Measurements from ENCODE around the gene BAIAP3. TPM values are rescaled to one million over a fixed set of nuclear protein-coding genes. Genes with fewer than 3 reads are reported as not detected.
A peak's percentile ranks its signal among the peaks of the same experiment; 100 is the strongest.

Gene BAIAP3
- total and polyA plus RNA-seq, 2 of the 4 experiments (the other 2 are of a cell fraction): 0.36 to 0.65 TPM

DNA sequence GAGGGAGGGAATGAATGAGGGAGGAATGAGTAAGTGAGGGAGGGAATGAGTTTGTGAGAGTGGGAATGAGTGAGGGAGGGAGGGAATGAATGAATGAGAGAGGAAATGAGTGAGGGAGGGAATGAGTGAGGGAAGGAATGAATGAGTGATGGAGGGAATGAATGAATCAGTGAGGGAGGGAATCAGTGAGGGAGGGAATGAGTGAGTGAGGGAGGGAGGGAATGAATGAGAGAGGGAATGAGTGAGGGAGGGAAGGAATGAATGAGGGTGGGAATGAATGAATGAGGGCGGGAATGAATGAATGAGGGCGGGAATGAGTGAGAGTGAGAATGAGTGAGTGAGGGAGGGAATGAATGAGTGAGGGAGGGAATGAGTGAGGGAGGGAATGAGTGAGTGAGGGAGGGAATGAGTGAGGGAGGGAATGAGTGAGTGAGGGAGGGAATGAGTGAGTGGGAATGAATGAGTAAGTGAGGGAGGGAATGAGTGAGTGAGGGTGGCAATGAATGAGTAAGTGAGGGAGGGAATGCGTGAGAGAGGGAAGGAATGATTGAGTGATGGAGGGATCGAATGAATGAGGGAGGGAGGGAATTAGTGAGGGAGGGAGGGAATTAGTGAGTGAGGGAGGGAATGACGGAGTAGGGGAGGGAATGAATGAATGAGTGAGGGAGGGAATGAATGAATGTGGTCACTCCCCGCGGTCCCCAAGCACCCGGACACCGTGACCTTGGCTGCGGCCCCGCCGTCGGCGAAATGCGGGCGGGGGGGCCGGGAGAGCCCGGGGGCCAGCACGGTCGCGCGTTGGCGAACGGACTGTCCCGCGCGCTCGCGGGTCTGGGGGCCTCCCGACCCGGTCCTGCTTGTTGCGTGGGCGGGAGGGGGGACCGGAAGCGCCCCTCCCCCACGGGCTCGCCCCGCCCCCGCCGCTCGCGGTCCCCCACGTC, 25.1 kb upstream of the BAIAP3 start:
- peak overlapping the region; percentile 75; the same call in 2 of the 3 replicates for H2BK15ac ChIP-seq (ENCODE audit: low read depth, low read length)
- CTCF ChIA-PET: interaction anchor here (0.6 kb wide), 1 partner anchor 56 kb away, joined by 3 read pairs; no protein-coding TSS in a partner anchor
- peak overlapping the region; percentile 68; the same call in 1 of the 2 replicates for H2BK120ac ChIP-seq (ENCODE audit: low read depth, low read length)
- H3K36me3 ChIP-seq (ENCODE audit: control insufficient read depth, insufficient read depth, low read length): peaks cover 11% of the 10 kb centered on the region; the same call in 1 of the 2 replicates
- H2BK5ac ChIP-seq (ENCODE audit: low read depth, low read length, poor library complexity, severe bottlenecking): peak overlapping the region; percentile 10
- dilution Hi-C loops (cut with HindIII; ENCODE audit: low sequenced_read_pairs, unreplicated experiment) (no loop called here), intact Hi-C loops (cut with micrococcal nuclease) (no loop called here), in situ Hi-C loops (cut with MboI; ENCODE audit: low sequenced_read_pairs) (no loop called here)
- H3K23ac ChIP-seq (ENCODE audit: low read depth, low read length): peak overlapping the region; percentile 89
- H3K4ac ChIP-seq (ENCODE audit: low read depth, low read length): peak overlapping the region; percentile 92
- H3K18ac ChIP-seq (ENCODE audit: low read depth, low read length): peak overlapping the region; percentile 45; the same call in 1 of the 2 replicates
- BruUV-seq (replicated peaks): no TSS peak
- peak overlapping the region; percentile 27 for H3K27ac ChIP-seq (ENCODE audit: insufficient read depth, low read length)
- peaks cover 7% of the 10 kb centered on the region for H3K9me1 ChIP-seq (ENCODE audit: insufficient read depth, low read length)
- H2AFZ ChIP-seq (replicated peaks; ENCODE audit: low read length, poor library complexity): peak overlapping the region; percentile 92
- peak overlapping the region; percentile 75 to 97 for H4K8ac ChIP-seq (ENCODE audit: low read depth in 2 of 2, low read length in 2 of 2)
- H3K4me2 ChIP-seq (ENCODE audit: low read depth, low read length): peak overlapping the region; percentile 94
- POLR2A ChIA-PET (ENCODE audit: unreplicated experiment): no interaction called here
- peak overlapping the region; percentile 94 for H2AK9ac ChIP-seq (replicated peaks; ENCODE audit: low read depth, low read length, poor library complexity)
- H2BK20ac ChIP-seq (ENCODE audit: low read depth, low read length): peak overlapping the region; percentile 25; the same call in 1 of the 2 replicates
- H4K5ac ChIP-seq (ENCODE audit: low read depth, low read length): peak overlapping the region; percentile 91
- H3K56ac ChIP-seq (ENCODE audit: extremely low read depth, insufficient read depth, low read length): no peak overlapping the region
- H3K27me3 ChIP-seq (ENCODE audit: control insufficient read depth, insufficient read depth, low read length): no peaks in the 10 kb centered on the region
- peaks cover 15% of the 10 kb centered on the region for H3K4me1 ChIP-seq (ENCODE audit: control insufficient read depth, insufficient read depth, low read length)
- no peaks in the 10 kb centered on the region for H3K9me3 ChIP-seq (ENCODE audit: control insufficient read depth, insufficient read depth, low read length)
- peak overlapping the region; percentile 60 for H3K9ac ChIP-seq (ENCODE audit: low read depth, low read length)
- H3K79me1 ChIP-seq (ENCODE audit: low read depth in 1 of 2, low read length in 2 of 2): peaks cover 3 to 16% of the 10 kb centered on the region in 2 experiments; a peak in 3 of 4 replicates
- H3K4me3 ChIP-seq (ENCODE audit: insufficient read depth, low read depth, low read length): peak overlapping the region; percentile 36
- ATAC-seq (ENCODE audit: low read depth) (peak; percentile 6; the same call in 1 of the 2 replicates), DNase-seq (peak; percentile 16)
- peak overlapping the region; percentile 71; the same call in 1 of the 2 replicates for H2AK5ac ChIP-seq (ENCODE audit: low read depth, low read length)
- WGBS, 2 experiments (ENCODE audit: extremely low coverage in 2 of 2, insufficient read length in 1 of 2): 20 to 96% methylated on average over 5 to 8 of the region's 43 CpGs
- H3K14ac ChIP-seq (replicated peaks; ENCODE audit: low read depth, low read length): peak overlapping the region; percentile 44
- peaks cover 34% of the 10 kb centered on the region for H4K20me1 ChIP-seq (ENCODE audit: insufficient read depth, low read length)
- H4K91ac ChIP-seq (ENCODE audit: insufficient read depth, low read depth, low read length): peak overlapping the region; percentile 50
- TF ChIP-seq RCOR1 (IDR thresholded peaks at IDR 0.05; ENCODE audit: insufficient replicate concordance, low read length) (no peak), SMC3 (IDR thresholded peaks at IDR 0.05; ENCODE audit: low read depth, low read length) (no peak), MAFK (IDR thresholded peaks at IDR 0.05; ENCODE audit: low read depth, low read length) (no peak), NFE2L2 (IDR thresholded peaks at IDR 0.05; ENCODE audit: low read depth, low read length) (no peak), FOS (IDR thresholded peaks at IDR 0.05; ENCODE audit: low read depth, low read length) (no peak), CEBPB (IDR thresholded peaks at IDR 0.05; ENCODE audit: low read depth, low read length) (no peak), RFX5 (IDR thresholded peaks at IDR 0.05; ENCODE audit: low read depth, low read length) (no peak), MXI1 (IDR thresholded peaks at IDR 0.05; ENCODE audit: borderline replicate concordance, low read depth, low read length) (no peak), BHLHE40 (IDR thresholded peaks at IDR 0.05; ENCODE audit: low read depth, low read length) (no peak)
- TF ChIP-seq, protein P1, sequence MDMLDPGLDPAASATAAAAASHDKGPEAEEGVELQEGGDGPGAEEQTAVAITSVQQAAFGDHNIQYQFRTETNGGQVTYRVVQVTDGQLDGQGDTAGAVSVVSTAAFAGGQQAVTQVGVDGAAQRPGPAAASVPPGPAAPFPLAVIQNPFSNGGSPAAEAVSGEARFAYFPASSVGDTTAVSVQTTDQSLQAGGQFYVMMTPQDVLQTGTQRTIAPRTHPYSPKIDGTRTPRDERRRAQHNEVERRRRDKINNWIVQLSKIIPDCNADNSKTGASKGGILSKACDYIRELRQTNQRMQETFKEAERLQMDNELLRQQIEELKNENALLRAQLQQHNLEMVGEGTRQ (IDR thresholded peaks at IDR 0.05; ENCODE audit: low read depth, low read length): no peak
- TF ChIP-seq, protein P2, sequence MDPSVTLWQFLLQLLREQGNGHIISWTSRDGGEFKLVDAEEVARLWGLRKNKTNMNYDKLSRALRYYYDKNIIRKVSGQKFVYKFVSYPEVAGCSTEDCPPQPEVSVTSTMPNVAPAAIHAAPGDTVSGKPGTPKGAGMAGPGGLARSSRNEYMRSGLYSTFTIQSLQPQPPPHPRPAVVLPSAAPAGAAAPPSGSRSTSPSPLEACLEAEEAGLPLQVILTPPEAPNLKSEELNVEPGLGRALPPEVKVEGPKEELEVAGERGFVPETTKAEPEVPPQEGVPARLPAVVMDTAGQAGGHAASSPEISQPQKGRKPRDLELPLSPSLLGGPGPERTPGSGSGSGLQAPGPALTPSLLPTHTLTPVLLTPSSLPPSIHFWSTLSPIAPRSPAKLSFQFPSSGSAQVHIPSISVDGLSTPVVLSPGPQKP (IDR thresholded peaks at IDR 0.05; ENCODE audit: borderline replicate concordance, low read depth, low read length): no peak
- TF ChIP-seq, protein P3, sequence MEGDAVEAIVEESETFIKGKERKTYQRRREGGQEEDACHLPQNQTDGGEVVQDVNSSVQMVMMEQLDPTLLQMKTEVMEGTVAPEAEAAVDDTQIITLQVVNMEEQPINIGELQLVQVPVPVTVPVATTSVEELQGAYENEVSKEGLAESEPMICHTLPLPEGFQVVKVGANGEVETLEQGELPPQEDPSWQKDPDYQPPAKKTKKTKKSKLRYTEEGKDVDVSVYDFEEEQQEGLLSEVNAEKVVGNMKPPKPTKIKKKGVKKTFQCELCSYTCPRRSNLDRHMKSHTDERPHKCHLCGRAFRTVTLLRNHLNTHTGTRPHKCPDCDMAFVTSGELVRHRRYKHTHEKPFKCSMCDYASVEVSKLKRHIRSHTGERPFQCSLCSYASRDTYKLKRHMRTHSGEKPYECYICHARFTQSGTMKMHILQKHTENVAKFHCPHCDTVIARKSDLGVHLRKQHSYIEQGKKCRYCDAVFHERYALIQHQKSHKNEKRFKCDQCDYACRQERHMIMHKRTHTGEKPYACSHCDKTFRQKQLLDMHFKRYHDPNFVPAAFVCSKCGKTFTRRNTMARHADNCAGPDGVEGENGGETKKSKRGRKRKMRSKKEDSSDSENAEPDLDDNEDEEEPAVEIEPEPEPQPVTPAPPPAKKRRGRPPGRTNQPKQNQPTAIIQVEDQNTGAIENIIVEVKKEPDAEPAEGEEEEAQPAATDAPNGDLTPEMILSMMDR (conservative IDR thresholded peaks at IDR 0.05; ENCODE audit: low read depth, low read length): no peak

Data from IMR-90 (cell line).